Mesenchymal stem cell (in vitro differentiated cells and primary cell): ENCODE data around the gene IFNAR2.

ENCODE experiments used
- DNase-seq: peaks from one replicate; pipeline ENCODE4 v3.0.0-alpha.2; 2013
- H2AFZ ChIP-seq: one replicate; pipeline ENCODE4 v1.6.1; 2013; ENCODE audit warnings: low read depth, mild to moderate bottlenecking, control low read depth, inconsistent platforms, low read length, moderate library complexity
- H2AK5ac ChIP-seq: 2 replicates; pipeline ENCODE4 v1.6.1; 2013; ENCODE audit warnings: low read length, moderate library complexity, mild to moderate bottlenecking, inconsistent platforms; ENCODE audit not compliant: severe bottlenecking
- H2BK120ac ChIP-seq: one replicate; pipeline ENCODE4 v1.6.1; 2013; ENCODE audit warnings: low read depth, mild to moderate bottlenecking, inconsistent platforms, low read length, moderate library complexity
- H2BK12ac ChIP-seq, 2 experiments: one replicate each; pipeline ENCODE4 v1.6.1; 2013; ENCODE audit warnings: inconsistent platforms in 2 of 2, low read length in 2 of 2, mild to moderate bottlenecking in 2 of 2, moderate library complexity in 2 of 2, control low read depth in 1 of 2
- H2BK15ac ChIP-seq: one replicate; pipeline ENCODE4 v1.6.1; 2013; ENCODE audit warnings: mild to moderate bottlenecking, low read depth, inconsistent platforms; ENCODE audit not compliant: poor library complexity, severe bottlenecking
- H2BK5ac ChIP-seq: 2 replicates; pipeline ENCODE4 v1.6.1; 2013; ENCODE audit warnings: low read depth, mild to moderate bottlenecking, low read length, control low read depth, inconsistent platforms; ENCODE audit not compliant: poor library complexity, severe bottlenecking
- H3K14ac ChIP-seq, 2 experiments: one replicate each; pipeline ENCODE4 v1.6.1; 2013; ENCODE audit warnings: inconsistent platforms in 2 of 2, low read length in 2 of 2, control low read depth in 1 of 2, mild to moderate bottlenecking in 1 of 2, moderate library complexity in 1 of 2
- H3K18ac ChIP-seq, 2 experiments: one replicate each; pipeline ENCODE4 v1.6.1; 2013; ENCODE audit warnings: inconsistent platforms in 2 of 2, low read length in 2 of 2, control low read depth in 1 of 2, low read depth in 1 of 2, mild to moderate bottlenecking in 1 of 2
- H3K23ac ChIP-seq, 2 experiments: one replicate each; pipeline ENCODE4 v1.6.1; 2013; ENCODE audit warnings: inconsistent platforms in 2 of 2, low read length in 2 of 2, mild to moderate bottlenecking in 2 of 2, moderate library complexity in 2 of 2, control low read depth in 1 of 2
- H3K27ac ChIP-seq: 2 replicates; pipeline ENCODE4 v1.5.1; 2013; ENCODE audit warnings: mild to moderate bottlenecking, moderate library complexity, low read length, control low read depth, inconsistent platforms; ENCODE audit not compliant: poor library complexity, severe bottlenecking
- H3K27me3 ChIP-seq, 2 experiments: 2 replicates each; pipeline versions ENCODE4 v1.6.1 to v1.7.0; 2013; ENCODE audit warnings: low read length in 2 of 2, mild to moderate bottlenecking in 2 of 2, moderate library complexity in 2 of 2, control low read depth in 1 of 2, inconsistent platforms in 1 of 2; ENCODE audit not compliant: control insufficient read depth in 1 of 2, insufficient read depth in 1 of 2
- H3K36me3 ChIP-seq, 2 experiments: 2 replicates each; pipeline versions ENCODE4 v1.6.1 to v1.7.0; 2013; ENCODE audit warnings: low read length in 2 of 2, control low read depth in 1 of 2, inconsistent platforms in 1 of 2, low read depth in 1 of 2, mild to moderate bottlenecking in 1 of 2; ENCODE audit not compliant: insufficient read depth in 2 of 2, control insufficient read depth in 1 of 2
- H3K4ac ChIP-seq, 2 experiments: one replicate each; pipeline ENCODE4 v1.6.1; 2013; ENCODE audit warnings: inconsistent platforms in 2 of 2, low read length in 2 of 2, mild to moderate bottlenecking in 2 of 2, moderate library complexity in 2 of 2, control low read depth in 1 of 2, low read depth in 1 of 2
- H3K4me1 ChIP-seq: 2 replicates; pipeline ENCODE4 v1.6.1; 2013; ENCODE audit warnings: low read depth, low read length, control low read depth; ENCODE audit not compliant: control insufficient read depth, insufficient read depth
- H3K4me2 ChIP-seq: 2 replicates; pipeline ENCODE4 v1.6.1; 2013; ENCODE audit warnings: low read length, mild to moderate bottlenecking, inconsistent platforms; ENCODE audit not compliant: poor library complexity, severe bottlenecking
- H3K4me3 ChIP-seq, 2 experiments: 2 replicates each; pipeline versions ENCODE4 v1.5.1 to v1.7.0; 2013; ENCODE audit warnings: low read length in 2 of 2, mild to moderate bottlenecking in 2 of 2, control low read depth in 1 of 2, low read depth in 1 of 2; ENCODE audit not compliant: insufficient read depth in 1 of 2
- H3K79me1 ChIP-seq: replicated peaks from 2 replicates; pipeline ENCODE4 v1.6.1; 2013; ENCODE audit warnings: mild to moderate bottlenecking, control low read depth, low read length, inconsistent platforms; ENCODE audit not compliant: poor library complexity, severe bottlenecking
- H3K9ac ChIP-seq: 2 replicates; pipeline ENCODE4 v1.7.0; 2013; ENCODE audit warnings: mild to moderate bottlenecking, low read length, moderate library complexity
- H3K9me3 ChIP-seq: 2 replicates; pipeline ENCODE4 v1.7.0; 2013; ENCODE audit warnings: mild to moderate bottlenecking, low read length; ENCODE audit not compliant: control insufficient read depth
- H4K8ac ChIP-seq: one replicate; pipeline ENCODE4 v1.6.1; 2013; ENCODE audit warnings: inconsistent platforms, mild to moderate bottlenecking, low read length, moderate library complexity
- H4K91ac ChIP-seq: one replicate; pipeline ENCODE4 v1.6.1; 2013; ENCODE audit warnings: mild to moderate bottlenecking, low read length, inconsistent platforms
- WGBS: methylation state at CpG from one replicate; pipeline ENCODE4 v1.1.7; 2013; ENCODE audit warnings: mixed read lengths; 5-methylcytosine and 5-hydroxymethylcytosine counted together

IFNAR2 gene

GRCh38 chr21:33244082-33244778, 14.5 kb downstream of the IFNAR2 start:
- no peak overlapping the region for H2BK120ac ChIP-seq
- no peak overlapping the region for H2AK5ac ChIP-seq
- peaks cover 17% of the 10 kb centered on the region for H3K79me1 ChIP-seq
- no peak overlapping the region for H4K8ac ChIP-seq
- H3K27ac ChIP-seq, result no peak overlapping the region
- no peaks in the 10 kb centered on the region for H3K9me3 ChIP-seq
- no peak overlapping the region for H2BK15ac ChIP-seq
- H3K36me3 ChIP-seq, result peaks cover 33 to 59% of the 10 kb centered on the region in 2 experiments
- no peak overlapping the region for H3K4me3 ChIP-seq
- 89% methylated on average over 4 of the region's 6 CpGs for WGBS
- H3K18ac ChIP-seq, result no peak overlapping the region
- no peak overlapping the region for H3K4me2 ChIP-seq
- no peak overlapping the region for H3K9ac ChIP-seq
- no peaks in the 10 kb centered on the region for H3K4me1 ChIP-seq
- no peak overlapping the region for H3K23ac ChIP-seq
- DNase-seq, result no peak
- no peak overlapping the region for H3K14ac ChIP-seq
- no peak overlapping the region for H3K4ac ChIP-seq
- no peak overlapping the region for H4K91ac ChIP-seq
- no peaks in the 10 kb centered on the region for H3K27me3 ChIP-seq
- H2BK12ac ChIP-seq, result no peak overlapping the region
- H2AFZ ChIP-seq, result no peak overlapping the region
- H2BK5ac ChIP-seq, result no peak overlapping the region

- H3K4me1 ChIP-seq, result no peaks in the 10 kb centered on the region
- H2AFZ ChIP-seq, result no peak overlapping the region
- no peaks in the 10 kb centered on the region for H3K27me3 ChIP-seq
- no peak overlapping the region for H4K8ac ChIP-seq
- H3K9ac ChIP-seq, result no peak overlapping the region
- H2BK5ac ChIP-seq, result no peak overlapping the region
- H3K79me1 ChIP-seq, result peaks cover 17% of the 10 kb centered on the region
- H2BK120ac ChIP-seq, result no peak overlapping the region
- H2AK5ac ChIP-seq, result no peak overlapping the region
- no peak overlapping the region for H4K91ac ChIP-seq
- no peak overlapping the region for H3K4me2 ChIP-seq
- no peaks in the 10 kb centered on the region for H3K9me3 ChIP-seq
- H3K4ac ChIP-seq, result no peak overlapping the region
- DNase-seq, result no peak
- H3K36me3 ChIP-seq, result peaks cover 38 to 64% of the 10 kb centered on the region in 2 experiments
- no peak overlapping the region for H3K23ac ChIP-seq
- no peak overlapping the region for H2BK12ac ChIP-seq
- WGBS, result no CpG with 5 or more reads among the region's 2 CpGs
- no peak overlapping the region for H3K4me3 ChIP-seq
- no peak overlapping the region for H3K14ac ChIP-seq
- no peak overlapping the region for H3K27ac ChIP-seq
- no peak overlapping the region for H2BK15ac ChIP-seq
- no peak overlapping the region for H3K18ac ChIP-seq
Observed at GRCh38 chr21:33244779-33245105, 15.0 kb downstream of the IFNAR2 start.

DNA sequence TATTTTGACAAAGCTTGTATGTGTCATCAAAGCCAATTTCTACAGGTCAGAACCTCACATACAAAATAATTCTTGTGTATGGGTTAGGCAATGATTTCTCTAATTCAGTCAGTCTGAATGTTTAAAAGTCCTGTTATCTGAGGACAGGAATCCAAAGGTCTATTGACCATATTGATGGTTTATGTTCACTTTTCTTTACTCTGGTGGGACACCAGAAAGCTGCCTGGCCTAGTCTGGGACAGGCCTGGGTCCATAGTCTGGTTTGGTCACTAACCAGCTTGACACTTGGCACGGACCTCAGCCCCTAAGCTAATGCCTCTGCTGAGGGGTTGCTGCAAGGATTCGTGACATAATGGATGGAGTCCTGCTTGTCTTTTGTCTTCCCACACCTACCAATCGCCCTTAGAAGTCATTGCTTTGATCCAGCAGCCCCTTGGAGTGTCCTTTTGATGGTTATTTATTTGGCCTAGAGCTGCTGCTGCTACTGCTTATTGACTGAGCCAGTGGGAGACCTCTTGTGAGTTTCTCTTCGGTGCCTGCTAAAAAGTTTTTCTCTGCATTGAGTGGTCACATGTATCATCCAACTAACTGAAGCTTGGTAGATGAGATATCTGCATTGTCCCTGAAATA, 15.7 kb downstream of the IFNAR2 start:
- Histone ChIP-seq H2BK120ac (no peak overlapping the region), H2BK5ac (no peak overlapping the region), H3K9ac (no peak overlapping the region), H2AK5ac (no peak overlapping the region), H3K4me3 (no peak overlapping the region), H4K91ac (no peak overlapping the region), H4K8ac (no peak overlapping the region), H3K27ac (no peak overlapping the region), H3K18ac (no peak overlapping the region), H2BK12ac (no peak overlapping the region), H3K23ac (no peak overlapping the region), H3K4me2 (no peak overlapping the region), H3K4me1 (no peaks in the 10 kb centered on the region), H3K36me3 (peaks cover 39 to 71% of the 10 kb centered on the region in 2 experiments), H2BK15ac (no peak overlapping the region), H2AFZ (no peak overlapping the region), H3K9me3 (no peaks in the 10 kb centered on the region), H3K14ac (no peak overlapping the region), H3K4ac (no peak overlapping the region), H3K79me1 (peaks cover 16% of the 10 kb centered on the region), H3K27me3 (no peaks in the 10 kb centered on the region)
- WGBS, result 98% methylated on average over 4 of the region's 4 CpGs
- no peak for DNase-seq

DNA sequence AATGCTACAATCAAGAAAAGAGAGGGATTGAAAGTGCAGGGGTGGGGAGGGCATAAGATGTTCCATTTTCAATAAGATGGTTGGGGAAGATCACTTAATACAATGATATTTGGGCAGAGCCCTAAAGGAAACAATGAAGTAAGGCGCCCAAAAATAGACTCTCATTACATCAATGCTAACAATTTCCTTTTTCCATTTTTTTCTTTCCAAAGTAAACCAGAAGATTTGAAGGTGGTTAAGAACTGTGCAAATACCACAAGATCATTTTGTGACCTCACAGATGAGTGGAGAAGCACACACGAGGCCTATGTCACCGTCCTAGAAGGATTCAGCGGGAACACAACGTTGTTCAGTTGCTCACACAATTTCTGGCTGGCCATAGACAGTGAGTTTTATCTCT, 16.8 kb downstream of the IFNAR2 start:
- Histone ChIP-seq H3K18ac (no peak overlapping the region), H4K8ac (no peak overlapping the region), H3K23ac (no peak overlapping the region), H3K36me3 (peaks cover 43 to 81% of the 10 kb centered on the region in 2 experiments), H3K9ac (no peak overlapping the region), H3K4ac (no peak overlapping the region), H3K4me1 (no peaks in the 10 kb centered on the region), H3K14ac (no peak overlapping the region), H2AK5ac (no peak overlapping the region), H3K27ac (no peak overlapping the region), H3K4me2 (no peak overlapping the region), H2AFZ (no peak overlapping the region), H2BK15ac (no peak overlapping the region), H3K9me3 (no peaks in the 10 kb centered on the region), H2BK5ac (no peak overlapping the region), H4K91ac (no peak overlapping the region), H3K79me1 (peaks cover 16% of the 10 kb centered on the region), H3K27me3 (no peaks in the 10 kb centered on the region), H2BK120ac (no peak overlapping the region), H3K4me3 (no peak overlapping the region), H2BK12ac (no peak overlapping the region)
- no peak for DNase-seq
- WGBS, result 94% methylated on average over 5 of the region's 5 CpGs
